Stimulated activated naive CD8-positive, alpha-beta T cell treated with anti-CD3 and anti-CD28 coated beads, Interleukin-15, amount 100 ng/mL, for 72 hours (primary cell): ENCODE measurements around the gene CACNG7.

Source experiments
- ATAC-seq: fragments of 150-1000 bp; cut with Tn5 transposase; 2 replicates; pipeline ENCODE4 v1.10.0; 2021; ENCODE audit warnings: mild to moderate bottlenecking, moderate library complexity
- DNase-seq, 2 donors: peaks; one replicate each; pipeline ENCODE4 v3.0.0; 2021 to 2022
- H3K27ac Mint-ChIP-seq, 2 donors: one replicate each; pipeline ENCODE4 v1.8.0; 2022; ENCODE audit warnings: mild to moderate bottlenecking in 2 of 2, mixed read lengths in 2 of 2, moderate library complexity in 2 of 2
- H3K27me3 Mint-ChIP-seq: one replicate; pipeline ENCODE4 v1.8.0; 2022; ENCODE audit warnings: mixed read lengths
- H3K4me1 Mint-ChIP-seq: one replicate; pipeline ENCODE4 v1.8.0; 2022; ENCODE audit warnings: mild to moderate bottlenecking, mixed read lengths
- H3K4me3 Mint-ChIP-seq, 2 donors: one replicate each; pipeline ENCODE4 v1.8.0; 2022; ENCODE audit warnings: mild to moderate bottlenecking in 2 of 2, mixed read lengths in 2 of 2, moderate library complexity in 1 of 2
- H3K9me3 Mint-ChIP-seq, 2 donors: one replicate each; pipeline ENCODE4 v1.8.0; 2022; ENCODE audit warnings: mixed read lengths in 2 of 2

CACNG7 gene

GRCh38 chr19:53908106-53908934, 758 bp upstream of the CACNG7 start:
- peak; percentile 88 for ATAC-seq
- no peak overlapping the region for H3K27ac Mint-ChIP-seq
- DNase-seq = peak; percentile 36 to 64
- H3K4me1 Mint-ChIP-seq = peaks cover 38% of the 10 kb centered on the region
- peak overlapping the region; percentile 66 to 75 for H3K4me3 Mint-ChIP-seq
- H3K9me3 Mint-ChIP-seq = no peaks in the 10 kb centered on the region
- peaks cover 87% of the 10 kb centered on the region for H3K27me3 Mint-ChIP-seq

DNA sequence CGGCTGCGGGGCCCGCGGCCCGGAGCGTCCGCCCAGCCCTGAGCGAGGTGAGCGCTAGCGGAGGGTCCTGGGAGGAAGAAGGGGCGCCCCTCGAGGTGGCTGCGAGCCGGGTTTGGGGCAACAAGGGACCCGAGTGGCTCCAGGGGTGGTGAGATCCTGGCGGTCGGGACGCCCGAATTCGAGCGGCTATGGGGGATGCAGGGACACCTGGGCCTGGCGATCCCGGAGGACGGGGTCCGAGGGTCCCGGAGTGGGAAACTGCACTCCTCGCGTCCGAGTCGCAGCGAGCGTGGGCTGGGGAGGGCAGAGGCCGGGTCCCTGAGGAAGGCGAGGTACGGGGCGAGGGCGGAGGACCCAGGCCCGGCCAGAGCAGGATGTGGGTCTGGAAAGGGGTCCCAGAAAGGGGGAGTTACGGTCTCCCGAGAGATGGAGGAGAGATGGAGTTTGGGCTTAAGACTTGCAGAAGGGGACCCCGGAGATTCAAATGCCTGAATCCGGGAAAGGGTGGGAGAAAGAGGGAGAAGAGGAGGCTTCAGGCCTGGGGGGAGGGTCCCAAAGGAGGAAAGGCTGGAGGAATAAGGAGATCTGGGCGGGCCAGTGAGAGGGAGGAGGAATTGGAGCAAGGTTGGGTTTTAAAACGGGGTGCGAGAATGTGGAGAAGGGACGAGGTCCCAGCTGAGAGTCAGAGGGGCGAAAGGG, 542 bp downstream of the CACNG7 start:
- Mint-ChIP-seq H3K9me3 (no peaks in the 10 kb centered on the region), H3K27me3 (peaks cover 86% of the 10 kb centered on the region), H3K4me1 (peaks cover 38% of the 10 kb centered on the region), H3K27ac (no peak overlapping the region), H3K4me3 (peak overlapping the region in 1 of 2 donors; percentile 30)
- no peak for DNase-seq
- ATAC-seq = no peak

- Mint-ChIP-seq H3K9me3 (no peaks in the 10 kb centered on the region), H3K4me3 (peak overlapping the region in 1 of 2 donors; percentile 30), H3K27ac (no peak overlapping the region), H3K27me3 (peaks cover 86% of the 10 kb centered on the region), H3K4me1 (peaks cover 38% of the 10 kb centered on the region)
- DNase-seq (no peak), ATAC-seq (no peak)
These were observed 1.1 kb downstream of the CACNG7 start for GRCh38 chr19:53910170-53910518.

GRCh38 chr19:53912653-53913052, 3.6 kb downstream of the CACNG7 start:
- DNase-seq = no peak
- no peak overlapping the region for H3K27ac Mint-ChIP-seq
- no peak for ATAC-seq
- H3K27me3 Mint-ChIP-seq = peaks cover 76% of the 10 kb centered on the region
- H3K4me3 Mint-ChIP-seq = no peak overlapping the region
- peaks cover 22% of the 10 kb centered on the region for H3K4me1 Mint-ChIP-seq
- H3K9me3 Mint-ChIP-seq = no peaks in the 10 kb centered on the region

DNA sequence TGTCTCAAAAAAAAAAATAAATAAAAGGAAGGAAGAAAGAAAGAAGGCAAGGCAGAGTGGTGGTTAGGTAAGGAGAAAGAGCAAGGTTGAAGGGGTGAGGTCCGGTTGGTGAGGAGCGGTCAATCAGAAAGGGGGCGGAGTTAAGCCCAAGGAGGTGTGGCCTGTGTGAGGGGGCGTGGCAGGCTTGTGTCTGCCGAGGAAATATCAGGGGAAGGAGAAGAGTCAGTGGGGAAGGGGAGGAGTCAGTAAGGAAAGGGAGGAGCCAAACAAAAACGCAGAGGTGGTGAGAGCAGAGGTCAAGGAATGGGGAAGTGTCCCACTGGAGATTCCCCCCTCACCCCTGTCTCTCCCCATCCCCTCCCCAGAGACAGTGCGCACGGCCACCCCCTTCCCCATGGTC, 5.9 kb downstream of the CACNG7 start:
- DNase-seq = no peak

DNA sequence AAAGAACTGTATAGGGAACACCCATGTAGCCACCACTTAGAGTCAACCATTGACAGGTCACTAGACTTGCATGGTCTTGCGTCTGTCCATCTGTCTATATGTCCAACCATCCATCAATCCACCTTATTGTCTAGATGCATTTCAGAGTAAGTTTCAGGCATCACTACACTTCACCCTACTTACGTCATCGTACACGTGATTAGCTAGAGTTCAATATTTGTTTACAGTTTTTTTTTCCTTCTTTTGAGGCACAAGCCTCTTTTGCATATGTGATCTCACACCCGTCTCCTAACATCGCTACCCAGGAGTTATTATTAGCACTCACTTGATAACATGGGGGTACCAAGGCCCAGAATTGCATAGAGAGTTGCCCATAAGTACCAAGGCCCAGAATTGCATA, 6.9 kb downstream of the CACNG7 start:
- H3K4me1 Mint-ChIP-seq = no peaks in the 10 kb centered on the region
- no peak overlapping the region for H3K27ac Mint-ChIP-seq
- DNase-seq = no peak
- H3K9me3 Mint-ChIP-seq = no peaks in the 10 kb centered on the region
- no peak for ATAC-seq
- no peak overlapping the region for H3K4me3 Mint-ChIP-seq
- peaks cover 45% of the 10 kb centered on the region for H3K27me3 Mint-ChIP-seq

More for the DNA sequence above, 5.9 kb downstream of the CACNG7 start:
- Mint-ChIP-seq H3K4me1 (peaks cover 2% of the 10 kb centered on the region), H3K9me3 (no peaks in the 10 kb centered on the region), H3K27ac (no peak overlapping the region), H3K27me3 (peaks cover 55% of the 10 kb centered on the region), H3K4me3 (no peak overlapping the region)
- ATAC-seq = no peak

GRCh38 chr19:53917356-53917755, 8.3 kb downstream of the CACNG7 start:
- Mint-ChIP-seq H3K27me3 (peaks cover 32% of the 10 kb centered on the region), H3K9me3 (no peaks in the 10 kb centered on the region), H3K27ac (no peak overlapping the region), H3K4me3 (no peak overlapping the region), H3K4me1 (no peaks in the 10 kb centered on the region)
- no peak for ATAC-seq
- DNase-seq = no peak

GRCh38 chr19:53927739-53928138, 18.7 kb downstream of the CACNG7 start:
- H3K4me3 Mint-ChIP-seq = no peak overlapping the region
- H3K9me3 Mint-ChIP-seq = peaks cover 8 to 23% of the 10 kb centered on the region in 2 donors
- no peaks in the 10 kb centered on the region for H3K4me1 Mint-ChIP-seq
- DNase-seq = no peak
- H3K27ac Mint-ChIP-seq = no peak overlapping the region
- ATAC-seq = no peak
- peaks cover 8% of the 10 kb centered on the region for H3K27me3 Mint-ChIP-seq

DNA sequence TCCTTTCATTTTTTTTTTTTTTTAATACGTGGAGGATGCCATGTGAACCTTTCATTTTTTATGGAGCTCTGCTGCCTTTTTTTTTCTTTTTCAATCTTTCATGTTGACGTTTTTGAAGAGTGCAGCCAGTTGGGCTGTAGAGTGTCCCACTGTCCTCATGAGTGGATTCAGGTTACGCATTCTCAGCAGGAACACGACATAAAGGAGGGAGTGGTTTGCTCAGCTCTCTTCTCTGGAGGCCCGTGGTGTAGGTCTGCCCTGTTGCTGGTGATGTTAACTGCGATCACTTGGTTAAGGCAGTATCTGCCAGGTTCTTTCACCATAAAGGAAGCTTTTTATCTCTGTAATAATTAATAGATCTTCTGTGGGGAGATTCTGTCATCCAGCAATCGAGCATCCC, 27.0 kb downstream of the CACNG7 start:
- H3K9me3 Mint-ChIP-seq = no peaks in the 10 kb centered on the region
- no peak overlapping the region for H3K4me3 Mint-ChIP-seq
- DNase-seq (no peak), ATAC-seq (no peak)
- H3K4me1 Mint-ChIP-seq = no peaks in the 10 kb centered on the region
- H3K27ac Mint-ChIP-seq = no peak overlapping the region
- peaks cover 19% of the 10 kb centered on the region for H3K27me3 Mint-ChIP-seq

GRCh38 chr19:53942001-53942786, 33.1 kb downstream of the CACNG7 start:
- Mint-ChIP-seq H3K9me3 (peaks cover 7 to 10% of the 10 kb centered on the region in 2 donors), H3K27me3 (peaks cover 71% of the 10 kb centered on the region), H3K4me3 (no peak overlapping the region), H3K27ac (no peak overlapping the region), H3K4me1 (peaks cover 12% of the 10 kb centered on the region)
- peak in 1 of 2 donors; percentile 10 for DNase-seq
- ATAC-seq = no peak

GRCh38 chr19:53944416-53944815, 35.3 kb downstream of the CACNG7 start:
- Mint-ChIP-seq H3K4me1 (peaks cover 12% of the 10 kb centered on the region), H3K27ac (no peak overlapping the region), H3K4me3 (no peak overlapping the region), H3K27me3 (peaks cover 69% of the 10 kb centered on the region), H3K9me3 (peaks cover 7 to 10% of the 10 kb centered on the region in 2 donors)
- ATAC-seq (no peak), DNase-seq (no peak)

GRCh38 chr19:53944933-53945332, 35.9 kb downstream of the CACNG7 start:
- peak overlapping the region in 1 of 2 donors; percentile 29 for H3K27ac Mint-ChIP-seq
- peaks cover 12% of the 10 kb centered on the region for H3K4me1 Mint-ChIP-seq
- H3K9me3 Mint-ChIP-seq = peaks cover 7 to 10% of the 10 kb centered on the region in 2 donors
- DNase-seq = no peak
- H3K4me3 Mint-ChIP-seq = no peak overlapping the region
- no peak for ATAC-seq
- H3K27me3 Mint-ChIP-seq = peaks cover 69% of the 10 kb centered on the region

DNA sequence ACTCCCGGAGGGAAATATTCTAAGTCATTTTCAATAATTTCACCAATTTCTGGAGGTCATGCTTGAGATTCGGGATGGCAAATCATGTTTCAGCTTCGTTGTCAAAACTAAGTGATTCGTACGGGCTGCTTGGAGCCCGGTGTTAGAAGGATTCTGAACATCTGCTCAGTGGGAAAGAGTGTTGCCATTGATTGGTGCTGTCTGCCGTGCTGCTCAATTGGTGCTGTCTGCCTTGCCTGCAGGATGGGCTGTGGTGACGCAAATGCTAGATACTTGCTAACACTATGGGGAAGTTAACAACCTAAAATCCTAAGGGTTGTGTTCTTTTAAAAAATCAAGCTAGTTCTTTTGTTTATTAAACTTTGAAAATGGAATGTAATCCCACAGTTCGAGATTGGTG, 36.4 kb downstream of the CACNG7 start:
- Mint-ChIP-seq H3K4me1 (peaks cover 12% of the 10 kb centered on the region), H3K27me3 (peaks cover 66% of the 10 kb centered on the region)

GRCh38 chr19:53945998-53946397, 36.9 kb downstream of the CACNG7 start:
- Mint-ChIP-seq H3K4me1 (peaks cover 12% of the 10 kb centered on the region), H3K27me3 (peaks cover 60% of the 10 kb centered on the region), H3K4me3 (no peak overlapping the region), H3K9me3 (peaks cover 7 to 10% of the 10 kb centered on the region in 2 donors), H3K27ac (no peak overlapping the region)
- ATAC-seq = no peak
- no peak for DNase-seq

More for the DNA sequence above, 36.4 kb downstream of the CACNG7 start:
- peaks cover 7 to 10% of the 10 kb centered on the region in 2 donors for H3K9me3 Mint-ChIP-seq
- ATAC-seq = no peak
- no peak for DNase-seq
- peak overlapping the region in 1 of 2 donors; percentile 29 for H3K27ac Mint-ChIP-seq
- no peak overlapping the region for H3K4me3 Mint-ChIP-seq

DNA sequence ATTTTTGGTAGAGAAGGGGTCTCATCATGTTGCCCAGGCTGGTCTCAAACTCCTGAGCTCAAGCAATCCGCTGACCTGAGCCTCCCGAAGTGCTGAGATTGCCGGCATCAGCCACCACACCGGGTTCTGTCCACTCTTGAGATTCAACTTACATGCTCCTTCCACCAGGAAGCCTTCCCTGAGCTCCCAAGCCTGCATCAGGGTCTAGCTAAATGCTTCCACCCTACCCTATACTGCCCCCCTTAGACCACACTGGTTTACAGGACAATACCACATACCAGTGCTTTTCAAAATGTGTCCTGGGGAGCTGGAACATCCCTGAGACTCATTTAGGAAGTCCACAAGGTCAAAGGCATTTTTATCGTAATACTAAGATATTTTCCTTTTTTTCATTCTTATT, 38.5 kb downstream of the CACNG7 start:
- Mint-ChIP-seq H3K4me1 (peaks cover 6% of the 10 kb centered on the region), H3K27ac (no peak overlapping the region), H3K27me3 (peaks cover 59% of the 10 kb centered on the region), H3K4me3 (no peak overlapping the region), H3K9me3 (peaks cover 5% of the 10 kb centered on the region in 2 donors)
- ATAC-seq (no peak), DNase-seq (no peak)
